G401 (cell line): ENCODE measurements around the gene CACNA1C. TPM values are rescaled to one million over a fixed set of nuclear protein-coding genes. Genes with fewer than 3 reads are reported as not detected.

ENCODE experiments used
- DNase-seq: peaks from one replicate; pipeline ENCODE4 v3.0.0-alpha.2; 2015; ENCODE audit warnings: low spot score
- in situ Hi-C: cut with HindIII; loops from 2 replicates; pipeline ENCODE4 v1.10.0; 2016; ENCODE audit warnings: low sequenced_read_pairs, mixed read lengths
- total RNA-seq: library from RNA; depleted of rRNA; stranded (reverse); fragments of >200 nt; shearing (Covaris generic); gene quantifications from 2 replicates; pipeline ENCODE4 v1.2.3, GENCODE V29; 2014

Gene CACNA1C
- total RNA-seq, 1 experiment from 2014 or later, result 2.8 TPM

- DNase-seq, result no peak
- in situ Hi-C loops, result no loop called here
Observed at GRCh38 chr12:2418579-2418978, 365.8 kb downstream of the CACNA1C start.

GRCh38 chr12:2422591-2422990, 369.8 kb downstream of the CACNA1C start:
- in situ Hi-C loops, result no loop called here
- DNase-seq, result no peak

- in situ Hi-C loops, result no loop called here
- no peak for DNase-seq
Observed at GRCh38 chr12:2429032-2429431, 376.2 kb downstream of the CACNA1C start.

GRCh38 chr12:2431810-2432209, 379.0 kb downstream of the CACNA1C start:
- in situ Hi-C loops, result no loop called here
- DNase-seq, result no peak

- no peak for DNase-seq
- in situ Hi-C loops, result no loop called here
Observed at GRCh38 chr12:2432856-2433255, 380.1 kb downstream of the CACNA1C start.

- no peak for DNase-seq
- in situ Hi-C loops, result no loop called here
Observed at GRCh38 chr12:2435511-2435910, 382.7 kb downstream of the CACNA1C start.

GRCh38 chr12:2439332-2440100, 386.7 kb downstream of the CACNA1C start:
- in situ Hi-C loops, result no loop called here

GRCh38 chr12:2443776-2444175, 391.0 kb downstream of the CACNA1C start:
- in situ Hi-C loops, result no loop called here

More at GRCh38 chr12:2439332-2440100, 386.7 kb downstream of the CACNA1C start:
- no peak for DNase-seq

GRCh38 chr12:2445968-2446367, 393.2 kb downstream of the CACNA1C start:
- in situ Hi-C loops, result no loop called here
- no peak for DNase-seq

More at GRCh38 chr12:2443776-2444175, 391.0 kb downstream of the CACNA1C start:
- DNase-seq, result no peak

GRCh38 chr12:2447861-2448260, 395.1 kb downstream of the CACNA1C start:
- no peak for DNase-seq
- in situ Hi-C loops, result no loop called here

GRCh38 chr12:2449586-2449985, 396.8 kb downstream of the CACNA1C start:
- in situ Hi-C loops, result no loop called here
- DNase-seq, result no peak

- in situ Hi-C loops, result no loop called here
- DNase-seq, result no peak
Observed at GRCh38 chr12:2450553-2450952, 397.8 kb downstream of the CACNA1C start.

- in situ Hi-C loops, result no loop called here
- DNase-seq, result no peak
Observed at GRCh38 chr12:2451025-2451424, 398.2 kb downstream of the CACNA1C start.

- no peak for DNase-seq
- in situ Hi-C loops, result no loop called here
Observed at GRCh38 chr12:2451497-2451896, 398.7 kb downstream of the CACNA1C start.

GRCh38 chr12:2453076-2453760, 400.4 kb downstream of the CACNA1C start:
- DNase-seq, result no peak
- in situ Hi-C loops, result no loop called here

- in situ Hi-C loops, result no loop called here
- no peak for DNase-seq
Observed at GRCh38 chr12:2453761-2454090, 400.9 kb downstream of the CACNA1C start.

- in situ Hi-C loops, result no loop called here
- DNase-seq, result no peak
Observed at GRCh38 chr12:2454601-2455177, 401.9 kb downstream of the CACNA1C start.

GRCh38 chr12:2455410-2455809, 402.6 kb downstream of the CACNA1C start:
- in situ Hi-C loops, result no loop called here
- DNase-seq, result no peak

GRCh38 chr12:2456122-2456812, 403.5 kb downstream of the CACNA1C start:
- in situ Hi-C loops, result no loop called here
- no peak for DNase-seq

GRCh38 chr12:2456813-2457186, 404.0 kb downstream of the CACNA1C start:
- in situ Hi-C loops, result no loop called here
- DNase-seq, result no peak
